Measurements from ENCODE around the gene RTN1. TPM values are rescaled to one million over a fixed set of nuclear protein-coding genes. Genes with fewer than 3 reads are reported as not detected.

The RTN1 gene
- total RNA-seq, 1 donor from 2014 or later, result not detected

DNA sequence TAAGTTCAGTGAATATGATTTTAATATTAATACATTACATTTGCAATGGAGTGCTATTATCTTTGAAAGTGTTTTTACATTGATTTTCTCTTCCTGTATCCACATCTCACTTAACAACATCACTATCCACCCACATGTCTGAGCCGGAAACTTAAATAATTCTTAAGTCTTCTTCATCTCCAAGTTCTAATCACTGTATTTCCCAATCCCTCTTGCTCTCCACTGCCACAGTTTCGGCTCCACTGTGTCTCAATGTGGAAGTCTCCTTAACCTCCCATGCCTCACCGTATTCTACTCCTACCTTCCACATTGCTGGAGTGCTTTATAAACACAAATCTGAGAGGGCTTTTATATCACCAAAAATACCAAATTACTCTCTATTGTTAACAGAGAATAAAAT lies 25.3 kb downstream of the RTN1 start:
- Mint-ChIP-seq H3K9me3 (ENCODE audit: unreplicated experiment) (no peaks in the 10 kb centered on the region), H3K4me1 (ENCODE audit: unreplicated experiment) (no peaks in the 10 kb centered on the region), H3K27me3 (ENCODE audit: unreplicated experiment) (peaks cover 25% of the 10 kb centered on the region), H3K4me3 (ENCODE audit: unreplicated experiment) (no peak overlapping the region), H3K27ac (ENCODE audit: unreplicated experiment) (no peak overlapping the region), H3K36me3 (ENCODE audit: unreplicated experiment) (no peaks in the 10 kb centered on the region)
- no peak for TF ChIP-seq CTCF (IDR thresholded peaks at IDR 0.05)
- no peak for DNase-seq (ENCODE audit: extremely low spot score, unreplicated experiment)

- peaks cover 26% of the 10 kb centered on the region for H3K27me3 Mint-ChIP-seq (ENCODE audit: unreplicated experiment)
- no peak for TF ChIP-seq CTCF (IDR thresholded peaks at IDR 0.05)
Observed at GRCh38 chr14:59844186-59844812, 26.3 kb downstream of the RTN1 start.

GRCh38 chr14:59836116-59836515 lies 34.5 kb downstream of the RTN1 start:
- Mint-ChIP-seq H3K4me1 (ENCODE audit: unreplicated experiment) (no peaks in the 10 kb centered on the region), H3K9me3 (ENCODE audit: unreplicated experiment) (no peaks in the 10 kb centered on the region), H3K27ac (ENCODE audit: unreplicated experiment) (no peak overlapping the region), H3K4me3 (ENCODE audit: unreplicated experiment) (no peak overlapping the region), H3K27me3 (ENCODE audit: unreplicated experiment) (peaks cover 33% of the 10 kb centered on the region), H3K36me3 (ENCODE audit: unreplicated experiment) (no peaks in the 10 kb centered on the region)
- TF ChIP-seq CTCF (IDR thresholded peaks at IDR 0.05), result no peak
- DNase-seq (ENCODE audit: extremely low spot score, unreplicated experiment), result no peak

More at GRCh38 chr14:59844186-59844812, 26.3 kb downstream of the RTN1 start:
- no peak overlapping the region for H3K4me3 Mint-ChIP-seq (ENCODE audit: unreplicated experiment)
- no peaks in the 10 kb centered on the region for H3K4me1 Mint-ChIP-seq (ENCODE audit: unreplicated experiment)
- H3K9me3 Mint-ChIP-seq (ENCODE audit: unreplicated experiment), result no peaks in the 10 kb centered on the region
- no peaks in the 10 kb centered on the region for H3K36me3 Mint-ChIP-seq (ENCODE audit: unreplicated experiment)
- no peak overlapping the region for H3K27ac Mint-ChIP-seq (ENCODE audit: unreplicated experiment)
- no peak for DNase-seq (ENCODE audit: extremely low spot score, unreplicated experiment)

DNA sequence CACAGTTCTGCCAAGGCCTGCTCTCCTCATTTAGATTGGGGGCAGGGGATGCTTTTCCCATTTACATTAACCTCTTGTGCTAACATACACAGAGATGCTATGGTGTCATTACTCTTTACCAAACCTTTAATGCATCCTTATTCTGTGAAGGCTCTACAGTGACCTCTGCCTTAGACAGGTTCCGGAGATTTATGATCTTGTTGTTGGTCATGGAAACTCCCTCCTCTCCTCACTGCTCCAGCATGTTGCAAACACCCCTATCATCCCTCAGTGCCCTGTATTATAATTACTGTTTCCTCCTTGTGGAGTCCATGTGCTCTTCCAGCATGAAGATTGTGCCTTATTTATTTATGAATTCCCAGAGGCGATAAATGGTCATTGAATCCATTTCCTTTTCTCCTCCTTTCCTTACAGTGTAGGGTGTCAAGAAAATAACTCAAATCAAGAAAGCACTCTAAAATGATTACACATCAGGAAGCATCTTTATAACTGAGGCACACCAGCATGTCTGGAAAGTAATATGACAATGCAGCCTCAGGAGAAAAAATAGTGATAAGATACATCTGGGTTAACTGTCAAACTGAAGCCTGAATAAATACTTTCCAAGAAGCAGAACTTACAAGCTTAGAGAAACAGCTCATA lies 37.8 kb downstream of the RTN1 start:
- no peaks in the 10 kb centered on the region for H3K9me3 Mint-ChIP-seq (ENCODE audit: unreplicated experiment)
- no peak overlapping the region for H3K27ac Mint-ChIP-seq (ENCODE audit: unreplicated experiment)
- H3K27me3 Mint-ChIP-seq (ENCODE audit: unreplicated experiment), result peaks cover 15% of the 10 kb centered on the region
- no peak for DNase-seq (ENCODE audit: extremely low spot score, unreplicated experiment)
- no peak overlapping the region for H3K4me3 Mint-ChIP-seq (ENCODE audit: unreplicated experiment)
- H3K4me1 Mint-ChIP-seq (ENCODE audit: unreplicated experiment), result peaks cover 8% of the 10 kb centered on the region
- no peak for TF ChIP-seq CTCF (IDR thresholded peaks at IDR 0.05)
- no peaks in the 10 kb centered on the region for H3K36me3 Mint-ChIP-seq (ENCODE audit: unreplicated experiment)

- TF ChIP-seq CTCF (IDR thresholded peaks at IDR 0.05), result no peak
- Mint-ChIP-seq H3K4me1 (ENCODE audit: unreplicated experiment) (peaks cover 8% of the 10 kb centered on the region), H3K4me3 (ENCODE audit: unreplicated experiment) (no peak overlapping the region), H3K9me3 (ENCODE audit: unreplicated experiment) (no peaks in the 10 kb centered on the region), H3K27ac (ENCODE audit: unreplicated experiment) (no peak overlapping the region), H3K36me3 (ENCODE audit: unreplicated experiment) (no peaks in the 10 kb centered on the region), H3K27me3 (ENCODE audit: unreplicated experiment) (peaks cover 10% of the 10 kb centered on the region)
- no peak for DNase-seq (ENCODE audit: extremely low spot score, unreplicated experiment)
Observed at GRCh38 chr14:59831121-59831730, 39.4 kb downstream of the RTN1 start.

Measured in osteocyte (in vitro differentiated cells).